Hair follicular keratinocyte (primary cell): ENCODE data around the gene TRIM23. TPM values are rescaled to one million over a fixed set of nuclear protein-coding genes. Genes with fewer than 3 reads are reported as not detected.

Experiments used
- total RNA-seq: library from RNA; depleted of rRNA; stranded (reverse); fragments of >200 nt; gene quantifications from 2 replicates; pipeline ENCODE4 v1.2.3, GENCODE V29; 2015

Gene TRIM23
- 5.9 and 8.8 TPM in 2 replicates for total RNA-seq

GRCh38 chr5:65624025-65624570 is at the start of gene TRIM23:
Gene TRIM23, minus strand, starts transcription at chr5:65624333. Its CDS starts 59 bp downstream, at chr5:65624274.

GRCh38 chr5:65624571-65625555 is 730 bp upstream of the TRIM23 start, which contains the start of the genes SHLD3 and TRAPPC13:
Gene SHLD3, plus strand, starts transcription at chr5:65625027. Its CDS starts 4,561 bp downstream, at chr5:65629588.
Gene TRAPPC13, plus strand, starts transcription at chr5:65625027. Its CDS starts 34 bp downstream, at chr5:65625061.

GRCh38 chr5:65562731-65563701 is 61.1 kb downstream of the TRIM23 start, which contains the start of the genes CENPK and PPWD1:
Gene CENPK, minus strand, starts transcription at chr5:65563168. Its CDS starts 8,261 bp downstream, at chr5:65554907.
Gene PPWD1, plus strand, starts transcription at chr5:65563296. Its CDS starts 15 bp downstream, at chr5:65563311.

Other genes with a start within 250 kb of the TRIM23 start
- gene ADAMTS6, start 142.4 kb downstream of the TRIM23 start, total RNA-seq: 22.0 and 24.4 TPM in 2 replicates
- 10.5 and 21.7 TPM in 2 replicates for gene CENPK, start 61.2 kb downstream of the TRIM23 start, total RNA-seq
- 17.5 and 20.1 TPM in 2 replicates for gene PPWD1, start 61.0 kb downstream of the TRIM23 start, total RNA-seq
- gene SHLD3, start 694 bp upstream of the TRIM23 start, total RNA-seq: 1.8 and 3.6 TPM in 2 replicates
- 11.8 and 19.6 TPM in 2 replicates for gene TRAPPC13, start 694 bp upstream of the TRIM23 start, total RNA-seq
- gene SGTB, start 97.8 kb upstream of the TRIM23 start, total RNA-seq: 8.0 and 14.4 TPM in 2 replicates
- gene NLN, start 97.9 kb upstream of the TRIM23 start, total RNA-seq: 22.5 and 26.4 TPM in 2 replicates